ENCODE results near the gene SCAPER. TPM values are rescaled to one million over a fixed set of nuclear protein-coding genes. Genes with fewer than 3 reads are reported as not detected.

SCAPER gene
- total RNA-seq, 1 experiment from 2014 or later, result 7.4 TPM

GRCh38 chr15:76776969-76777368 is 128.2 kb downstream of the SCAPER start:
- Mint-ChIP-seq H3K27ac (no peak overlapping the region), H3K4me1 (no peaks in the 10 kb centered on the region), H3K4me3 (no peak overlapping the region), H3K9me3 (peaks cover 0 to 13% of the 10 kb centered on the region in 2 experiments; a peak in 4 of 5 replicates), H3K36me3 (ENCODE audit: insufficient read depth in 1 of 3, low read depth in 3 of 3) (peaks cover 4 to 17% (median 7%) of the 10 kb centered on the region in 3 experiments; a peak in 4 of 7 replicates), H3K27me3 (ENCODE audit: low read depth) (no peaks in the 10 kb centered on the region)
- Histone ChIP-seq H4K8ac (replicated peaks; ENCODE audit: insufficient read length, low read depth, low read length) (no peak overlapping the region), H2BK5ac (ENCODE audit: insufficient read length, low read length) (no peak overlapping the region), H3K14ac (ENCODE audit: insufficient read depth, low read length) (no peak overlapping the region), H3K9ac (ENCODE audit: extremely low read depth, insufficient read length, low read length) (no peak overlapping the region), H3K23ac (ENCODE audit: insufficient read length, low read depth, low read length) (no peak overlapping the region), H4K20me1 (ENCODE audit: control insufficient read depth, insufficient read depth, insufficient read length) (no peaks in the 10 kb centered on the region), H2BK15ac (ENCODE audit: low read depth, low read length) (no peak overlapping the region), H3T11ph (ENCODE audit: low read length) (no peak overlapping the region), H3K4ac (ENCODE audit: low read depth, low read length) (no peak overlapping the region), H2BK20ac (ENCODE audit: low read depth, low read length, poor library complexity, severe bottlenecking) (no peak overlapping the region), H4K5ac (ENCODE audit: insufficient read length, low read depth, low read length) (no peak overlapping the region), H3K79me2 (ENCODE audit: insufficient read depth, low read length) (no peaks in the 10 kb centered on the region), H3K9me3 (ENCODE audit: control insufficient read depth, low read depth, low read length) (no peaks in the 10 kb centered on the region), H2AK5ac (ENCODE audit: insufficient read length, low read length) (no peak overlapping the region), H3K56ac (ENCODE audit: insufficient read length, low read depth, low read length) (no peak overlapping the region), H3K18ac (ENCODE audit: insufficient read length, low read depth, low read length) (no peak overlapping the region), H3K79me1 (ENCODE audit: insufficient read depth, low read depth, low read length, poor library complexity, severe bottlenecking) (no peaks in the 10 kb centered on the region), H3K27me3 (ENCODE audit: insufficient read depth, low read length) (no peaks in the 10 kb centered on the region), H4K91ac (ENCODE audit: insufficient read length, low read depth, low read length) (no peak overlapping the region), H3K23me2 (ENCODE audit: insufficient read length, low read depth, low read length, poor library complexity, severe bottlenecking) (no peaks in the 10 kb centered on the region), H3K4me1 (ENCODE audit: insufficient read depth, low read length) (no peaks in the 10 kb centered on the region), H2AFZ (ENCODE audit: low read length) (no peak overlapping the region), H2BK120ac (ENCODE audit: low read depth, low read length, poor library complexity, severe bottlenecking) (no peak overlapping the region), H3K4me2 (ENCODE audit: insufficient read depth, insufficient read length, low read length) (no peak overlapping the region), H2BK12ac (ENCODE audit: insufficient read length, low read depth, low read length) (no peak overlapping the region), H3K27ac (ENCODE audit: insufficient read length, low read depth, low read length) (no peak overlapping the region)
- DNase-seq, result no peak
- TF ChIP-seq CTCF (conservative IDR thresholded peaks at IDR 0.05), result no peak

Data from H9 (cell line).